Glutamatergic neuron (in vitro differentiated cells): ENCODE results near the gene CLN3. TPM values are rescaled to one million over a fixed set of nuclear protein-coding genes. Genes with fewer than 3 reads are reported as not detected.
"Not testable (repeated sequence)": the region's sequence is repeated elsewhere in the genome, so short reads cannot be mapped to it uniquely, and the experiment has no call there.

ENCODE experiments used
- DNase-seq: peaks from one replicate; pipeline ENCODE4 v3.0.0; 2022
- H3K27ac Mint-ChIP-seq: one replicate; pipeline ENCODE4 v1.8.0; 2020; ENCODE audit warnings: mild to moderate bottlenecking, mixed read lengths, inconsistent platforms; ENCODE audit not compliant: unreplicated experiment
- H3K27me3 Mint-ChIP-seq: one replicate; pipeline ENCODE4 v1.8.0; 2020; ENCODE audit warnings: mild to moderate bottlenecking, moderate library complexity, mixed read lengths, inconsistent platforms; ENCODE audit not compliant: unreplicated experiment
- H3K36me3 Mint-ChIP-seq: one replicate; pipeline ENCODE4 v1.8.0; 2020; ENCODE audit warnings: mild to moderate bottlenecking, mixed read lengths, inconsistent platforms; ENCODE audit not compliant: unreplicated experiment
- H3K4me1 Mint-ChIP-seq: one replicate; pipeline ENCODE4 v1.8.0; 2020; ENCODE audit warnings: mild to moderate bottlenecking, low read depth, mixed read lengths, inconsistent platforms; ENCODE audit not compliant: unreplicated experiment
- H3K4me3 Mint-ChIP-seq: one replicate; pipeline ENCODE4 v1.8.0; 2020; ENCODE audit warnings: mild to moderate bottlenecking, mixed read lengths, inconsistent platforms; ENCODE audit not compliant: unreplicated experiment
- H3K9me3 Mint-ChIP-seq: one replicate; pipeline ENCODE4 v1.8.0; 2020; ENCODE audit warnings: mild to moderate bottlenecking, moderate library complexity, mixed read lengths, inconsistent platforms; ENCODE audit not compliant: unreplicated experiment
- total RNA-seq: library from RNA; stranded (reverse); fragmentation: NEBNext Ultra II Directional; extraction: Animal tissue kit (Norgen Biotek cat#: 25700); gene quantifications from one replicate; pipeline ENCODE4 v1.2.1, GENCODE V29; 2021; ENCODE audit not compliant: unreplicated experiment
- TF ChIP-seq, protein P1 (sequence below): fragments of 200-600 bp; sonication (generic); IDR thresholded peaks from one replicate; pipeline ENCODE4 v1.5.0; 2021; ENCODE audit not compliant: partially characterized antibody, unreplicated experiment

Gene CLN3
- total RNA-seq, 1 donor from 2014 or later = 29.4 TPM

DNA sequence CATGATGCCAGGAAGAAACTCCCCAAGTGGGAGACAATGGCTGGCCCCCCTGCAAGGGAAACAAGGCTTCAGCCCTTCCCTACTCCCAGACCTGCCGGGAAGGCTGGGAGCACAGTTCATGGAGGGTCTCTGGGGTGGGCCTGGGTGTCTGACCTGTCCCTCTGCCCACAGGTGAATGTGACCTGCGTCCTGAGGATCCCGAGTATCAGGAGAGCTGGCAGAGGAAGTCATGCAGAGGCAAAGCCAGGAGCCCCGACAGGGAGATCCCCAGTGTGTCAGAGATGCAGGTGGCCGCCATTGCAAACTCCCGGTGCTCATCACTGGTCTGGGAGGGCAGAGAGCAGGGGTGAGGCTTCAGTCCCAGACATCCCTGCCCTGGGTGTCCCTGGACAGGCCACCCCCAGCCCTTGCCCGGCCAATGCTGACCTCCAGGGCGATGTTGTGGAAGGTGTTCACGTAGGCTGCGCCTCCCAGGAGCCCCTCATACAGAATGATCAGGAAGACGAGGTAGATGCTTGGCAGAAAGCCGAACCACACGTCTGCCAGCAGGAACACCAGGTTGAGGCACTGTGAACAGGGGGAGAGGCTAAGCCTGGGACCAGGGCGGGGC lies 14.5 kb downstream of the CLN3 start:
- Mint-ChIP-seq H3K36me3 (no peaks in the 10 kb centered on the region), H3K27ac (no peak overlapping the region), H3K4me3 (no peak overlapping the region), H3K27me3 (no peaks in the 10 kb centered on the region), H3K9me3 (no peaks in the 10 kb centered on the region), H3K4me1 (no peaks in the 10 kb centered on the region)
- TF ChIP-seq, protein P1, sequence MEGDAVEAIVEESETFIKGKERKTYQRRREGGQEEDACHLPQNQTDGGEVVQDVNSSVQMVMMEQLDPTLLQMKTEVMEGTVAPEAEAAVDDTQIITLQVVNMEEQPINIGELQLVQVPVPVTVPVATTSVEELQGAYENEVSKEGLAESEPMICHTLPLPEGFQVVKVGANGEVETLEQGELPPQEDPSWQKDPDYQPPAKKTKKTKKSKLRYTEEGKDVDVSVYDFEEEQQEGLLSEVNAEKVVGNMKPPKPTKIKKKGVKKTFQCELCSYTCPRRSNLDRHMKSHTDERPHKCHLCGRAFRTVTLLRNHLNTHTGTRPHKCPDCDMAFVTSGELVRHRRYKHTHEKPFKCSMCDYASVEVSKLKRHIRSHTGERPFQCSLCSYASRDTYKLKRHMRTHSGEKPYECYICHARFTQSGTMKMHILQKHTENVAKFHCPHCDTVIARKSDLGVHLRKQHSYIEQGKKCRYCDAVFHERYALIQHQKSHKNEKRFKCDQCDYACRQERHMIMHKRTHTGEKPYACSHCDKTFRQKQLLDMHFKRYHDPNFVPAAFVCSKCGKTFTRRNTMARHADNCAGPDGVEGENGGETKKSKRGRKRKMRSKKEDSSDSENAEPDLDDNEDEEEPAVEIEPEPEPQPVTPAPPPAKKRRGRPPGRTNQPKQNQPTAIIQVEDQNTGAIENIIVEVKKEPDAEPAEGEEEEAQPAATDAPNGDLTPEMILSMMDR = no peak
- no peak for DNase-seq

- Mint-ChIP-seq H3K9me3 (no peaks in the 10 kb centered on the region), H3K4me3 (no peak overlapping the region), H3K27ac (no peak overlapping the region), H3K36me3 (no peaks in the 10 kb centered on the region), H3K4me1 (no peaks in the 10 kb centered on the region), H3K27me3 (no peaks in the 10 kb centered on the region)
- no peak for DNase-seq
- TF ChIP-seq, protein P1 = no peak
Measured at GRCh38 chr16:28475221-28475620, 16.7 kb downstream of the CLN3 start.

- TF ChIP-seq, protein P1 = no peak
- no peak for DNase-seq
- no peaks in the 10 kb centered on the region for H3K27me3 Mint-ChIP-seq
- no peak overlapping the region for H3K4me3 Mint-ChIP-seq
- no peaks in the 10 kb centered on the region for H3K4me1 Mint-ChIP-seq
- H3K9me3 Mint-ChIP-seq = no peaks in the 10 kb centered on the region
- H3K36me3 Mint-ChIP-seq = no peaks in the 10 kb centered on the region
- no peak overlapping the region for H3K27ac Mint-ChIP-seq
Measured at GRCh38 chr16:28473714-28474265, 18.1 kb downstream of the CLN3 start.

GRCh38 chr16:28447081-28447480 lies 44.8 kb downstream of the CLN3 start:
- H3K4me3 Mint-ChIP-seq, H3K27ac Mint-ChIP-seq: not testable (repeated sequence)

GRCh38 chr16:28446388-28446787 lies 45.5 kb downstream of the CLN3 start:
- H3K4me3 Mint-ChIP-seq, H3K4me1 Mint-ChIP-seq: not testable (repeated sequence)

More at GRCh38 chr16:28447081-28447480, 44.8 kb downstream of the CLN3 start:
- H3K36me3 Mint-ChIP-seq, H3K27me3 Mint-ChIP-seq, H3K4me1 Mint-ChIP-seq, H3K9me3 Mint-ChIP-seq, DNase-seq: not testable (repeated sequence)

DNA sequence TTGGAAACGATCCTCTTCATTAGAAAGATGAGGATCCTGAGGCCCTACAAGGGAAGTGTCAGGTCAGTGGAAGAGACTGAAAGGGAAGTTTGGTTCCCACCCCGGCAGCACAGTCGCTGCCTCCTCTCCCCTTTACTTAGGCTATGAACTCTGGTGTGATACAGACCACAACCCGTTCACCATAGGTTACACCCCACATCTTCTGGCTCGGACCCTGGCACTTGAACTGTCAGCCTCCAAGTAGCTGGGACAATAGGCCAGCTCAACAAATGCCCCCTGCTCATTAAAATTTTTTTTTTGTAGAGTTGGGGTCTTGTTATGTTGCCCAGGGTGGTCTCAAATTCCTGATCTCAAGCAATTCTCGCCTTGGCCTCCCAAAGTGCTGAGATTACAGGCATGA lies 47.9 kb downstream of the CLN3 start:
- H3K9me3 Mint-ChIP-seq, H3K4me1 Mint-ChIP-seq, H3K4me3 Mint-ChIP-seq, H3K36me3 Mint-ChIP-seq, H3K27ac Mint-ChIP-seq, H3K27me3 Mint-ChIP-seq: not testable (repeated sequence)
- DNase-seq = peak; percentile 10

More at GRCh38 chr16:28446388-28446787, 45.5 kb downstream of the CLN3 start:
- not testable (repeated sequence) for H3K9me3 Mint-ChIP-seq, H3K27me3 Mint-ChIP-seq, H3K27ac Mint-ChIP-seq, DNase-seq, H3K36me3 Mint-ChIP-seq

DNA sequence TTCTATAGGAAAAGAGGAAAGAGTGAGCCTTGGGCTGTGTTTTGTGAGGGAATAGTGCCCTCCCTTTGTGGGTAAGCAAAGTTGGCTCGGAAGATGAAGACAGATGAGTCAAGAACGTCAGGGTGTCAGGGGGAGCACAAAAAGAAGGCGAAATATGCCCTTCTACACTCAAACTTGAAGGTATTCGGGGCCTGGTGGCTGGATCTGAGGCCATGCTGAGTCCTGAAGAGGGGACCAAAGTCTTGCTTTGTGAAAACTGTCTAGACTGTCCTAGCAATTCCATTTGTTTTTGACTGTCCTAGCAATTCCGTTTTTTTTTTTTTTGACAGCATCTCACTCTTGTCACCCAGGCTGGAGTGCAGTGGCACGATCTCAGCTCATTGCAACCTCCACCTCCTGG lies 53.0 kb downstream of the CLN3 start:
- not testable (repeated sequence) for H3K4me1 Mint-ChIP-seq, DNase-seq, H3K36me3 Mint-ChIP-seq, H3K4me3 Mint-ChIP-seq, H3K27ac Mint-ChIP-seq, H3K27me3 Mint-ChIP-seq, H3K9me3 Mint-ChIP-seq

- H3K9me3 Mint-ChIP-seq, H3K27me3 Mint-ChIP-seq, H3K4me1 Mint-ChIP-seq, DNase-seq, H3K27ac Mint-ChIP-seq, H3K4me3 Mint-ChIP-seq, H3K36me3 Mint-ChIP-seq: not testable (repeated sequence)
Measured at GRCh38 chr16:28435340-28435739, 56.5 kb downstream of the CLN3 start.
